ENCODE measurements around the gene ATP13A4.

Gene ATP13A4

DNA sequence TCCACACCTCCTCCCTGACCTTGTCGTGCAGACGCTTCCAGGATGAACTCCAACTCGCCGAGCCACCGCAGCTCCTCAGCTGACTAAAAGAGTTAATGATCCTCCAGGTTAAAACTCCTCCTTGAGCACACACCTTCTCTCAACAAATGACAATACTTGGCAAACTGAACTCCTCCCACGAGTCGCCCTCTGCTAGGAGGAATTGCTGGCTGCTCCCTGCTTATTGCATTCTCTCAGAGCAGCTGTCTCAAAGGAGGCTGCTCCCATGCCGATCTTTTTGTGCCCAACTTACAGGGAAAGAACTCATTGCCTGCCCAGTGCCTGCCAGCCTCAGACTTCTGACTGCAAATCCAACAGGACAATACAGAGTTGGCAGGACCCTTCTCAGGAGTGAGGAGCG is at the start of gene ATP13A4:
Gene ATP13A4 (minus strand): TSS at position 85 of the 400 bp plus-strand sequence. CDS start 96 bp downstream, outside the sequence.
- DNase-seq: no peak

DNA sequence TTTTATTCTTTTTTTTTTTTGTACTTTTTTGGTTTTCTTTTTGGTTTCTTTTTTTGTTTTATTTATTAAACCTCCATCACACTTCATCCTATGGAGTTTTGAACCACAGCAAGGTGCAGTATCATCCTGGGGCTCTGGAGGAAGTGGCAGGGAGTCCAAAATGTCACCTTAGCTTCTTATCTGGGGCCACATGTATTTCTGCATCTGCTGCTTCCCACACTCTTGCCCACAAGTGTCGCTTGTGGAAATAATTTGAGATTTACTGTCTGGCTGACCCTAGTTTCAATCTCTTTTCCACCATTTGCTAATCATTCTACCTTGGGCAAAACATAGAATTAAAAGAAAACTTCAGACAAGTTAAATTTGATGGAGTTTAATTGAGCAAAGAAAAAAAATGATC is 44.7 kb upstream of the ATP13A4 start:
- DNase-seq: no peak

GRCh38 chr3:193598202-193598601 is 43.5 kb upstream of the ATP13A4 start:
- no peak for DNase-seq

- DNase-seq: no peak
These were observed 41.3 kb upstream of the ATP13A4 start for GRCh38 chr3:193595939-193596487.

DNA sequence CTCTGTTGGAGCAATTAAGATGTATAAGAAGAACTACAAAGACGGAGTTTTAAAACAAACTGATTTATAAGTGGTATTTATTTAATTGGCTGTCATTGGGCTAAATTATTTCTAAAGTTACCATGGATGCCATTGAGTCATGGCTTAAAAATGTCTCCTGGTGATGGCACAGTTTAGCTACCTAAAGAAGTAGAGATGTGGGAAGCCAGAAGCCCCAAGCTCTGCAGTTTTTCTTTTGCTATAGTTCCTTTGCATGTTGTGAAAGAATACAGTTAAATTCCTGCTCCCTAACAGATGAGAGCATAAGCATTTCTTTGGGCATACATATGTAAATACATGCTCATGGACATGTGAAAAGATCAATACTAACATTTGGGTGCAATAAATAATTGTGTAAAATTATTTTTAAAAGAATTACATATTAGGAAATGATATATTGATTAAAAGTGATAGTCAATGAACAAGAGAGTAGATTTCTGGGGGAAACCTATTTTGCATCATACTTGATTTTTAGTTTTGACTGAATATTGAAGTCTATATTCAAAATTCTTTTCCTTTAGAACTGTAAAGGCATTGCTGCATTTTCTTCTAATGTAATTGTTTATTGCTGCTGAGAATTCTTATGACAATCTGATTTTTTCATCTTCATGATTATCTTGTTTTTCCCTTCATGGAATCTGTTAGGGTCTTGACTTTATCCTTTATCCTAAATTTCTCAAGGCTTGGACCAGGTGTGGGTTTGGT is 40.4 kb upstream of the ATP13A4 start:
- no peak for DNase-seq

GRCh38 chr3:193593668-193594030 is 39.0 kb upstream of the ATP13A4 start:
- no peak for DNase-seq

GRCh38 chr3:193592841-193593667 is 38.4 kb upstream of the ATP13A4 start, which contains the start of gene OPA1:
TSS of gene OPA1 (plus strand) at chr3:193593208. CDS start at chr3:193593378, 170 bp downstream.
- DNase-seq: peak; percentile 99

GRCh38 chr3:193590088-193590856 is 35.6 kb upstream of the ATP13A4 start:
- DNase-seq: no peak

GRCh38 chr3:193589616-193590015 is 34.9 kb upstream of the ATP13A4 start:
- no peak for DNase-seq

DNA sequence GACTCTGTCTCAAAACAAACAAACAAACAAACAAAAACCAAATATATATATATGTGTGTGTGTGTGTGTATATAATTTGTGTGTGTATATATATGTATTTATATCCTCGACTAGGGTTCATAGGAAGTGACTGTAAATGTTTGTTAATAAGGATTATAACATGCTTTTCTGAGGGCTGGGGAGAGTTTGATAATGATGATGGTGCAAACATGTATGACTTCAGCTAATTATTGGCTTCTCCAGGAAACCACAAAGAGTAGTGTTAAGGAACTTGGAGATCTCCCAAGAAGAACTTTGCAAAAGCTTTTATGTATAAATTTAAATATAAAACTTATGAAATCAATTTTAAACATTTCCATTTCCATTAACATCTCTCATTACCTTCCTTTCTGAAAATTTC is 34.4 kb upstream of the ATP13A4 start:
- DNase-seq: no peak

- no peak for DNase-seq
These were observed 31.8 kb upstream of the ATP13A4 start for GRCh38 chr3:193586526-193586925.

DNA sequence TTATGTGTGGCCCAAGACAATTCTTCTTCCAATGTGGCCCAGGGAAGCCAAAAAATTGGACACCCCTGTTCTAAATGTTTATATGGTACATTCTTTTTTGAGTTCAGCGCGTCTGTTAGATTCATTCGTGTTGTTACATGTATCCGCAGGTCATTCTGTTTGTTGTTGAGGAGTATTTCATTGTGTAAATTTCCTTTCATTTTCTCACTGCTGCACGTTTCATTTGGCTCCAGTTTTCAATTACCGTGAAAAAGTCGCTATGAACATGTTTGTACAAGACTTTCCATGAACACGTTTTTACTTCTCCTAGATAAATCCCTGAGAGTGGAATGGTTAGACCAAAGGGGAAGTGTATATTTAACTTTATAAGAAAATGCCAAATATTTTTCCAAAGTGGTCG is 30.8 kb upstream of the ATP13A4 start:
- no peak for DNase-seq

DNA sequence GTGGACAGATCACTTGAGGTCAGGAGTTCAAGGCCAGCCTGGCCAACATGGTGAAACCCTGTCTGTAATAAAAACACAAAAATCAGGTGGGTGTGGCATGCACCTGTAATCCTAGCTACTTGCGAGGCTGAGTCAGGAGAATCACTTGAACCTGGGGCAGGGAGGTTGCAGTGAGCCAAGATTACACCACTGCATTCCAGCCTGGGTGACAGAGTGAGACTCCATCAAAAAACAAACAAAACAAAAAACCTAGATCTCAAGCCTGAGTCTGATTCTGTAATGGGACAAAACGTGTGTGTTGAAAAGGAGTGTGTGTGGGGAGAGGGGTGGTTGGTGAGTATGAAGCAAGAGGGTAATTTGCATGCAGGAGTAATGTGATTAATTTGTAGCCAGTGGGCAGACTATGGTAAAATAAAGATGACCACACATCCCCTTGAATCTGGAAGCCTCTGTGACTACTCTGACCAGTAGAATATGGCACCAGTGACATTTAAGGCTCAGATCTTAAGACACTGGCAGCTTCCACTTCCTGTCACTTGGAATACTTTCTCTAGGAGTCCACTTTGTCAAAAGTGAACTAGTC is 19.9 kb upstream of the ATP13A4 start:
- DNase-seq: no peak

- no peak for DNase-seq
These were observed 18.9 kb upstream of the ATP13A4 start for GRCh38 chr3:193573403-193574191.

DNA sequence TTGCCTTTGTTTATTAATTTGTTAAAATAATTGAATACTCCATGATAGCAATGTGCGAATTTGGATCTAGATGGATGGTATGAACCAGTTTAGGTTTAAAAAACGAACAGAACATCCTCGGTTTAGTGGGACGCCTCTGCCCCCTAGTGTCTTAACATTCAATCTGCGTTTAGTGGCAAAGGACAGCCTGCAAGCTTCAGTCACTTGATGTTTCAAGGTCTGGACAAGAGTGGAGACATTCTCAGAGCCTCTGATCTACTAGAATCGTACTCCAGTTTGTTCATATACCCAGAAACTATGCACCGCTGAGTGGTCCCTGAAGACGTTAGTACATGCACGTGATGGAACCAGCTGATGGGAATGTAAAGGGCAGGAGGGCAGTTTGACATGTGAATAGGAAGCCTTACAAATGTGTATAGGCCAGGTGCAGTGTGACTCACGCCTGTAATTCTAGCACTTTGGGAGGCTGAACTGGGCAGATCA is 17.8 kb upstream of the ATP13A4 start:
- DNase-seq: peak; percentile 65

DNA sequence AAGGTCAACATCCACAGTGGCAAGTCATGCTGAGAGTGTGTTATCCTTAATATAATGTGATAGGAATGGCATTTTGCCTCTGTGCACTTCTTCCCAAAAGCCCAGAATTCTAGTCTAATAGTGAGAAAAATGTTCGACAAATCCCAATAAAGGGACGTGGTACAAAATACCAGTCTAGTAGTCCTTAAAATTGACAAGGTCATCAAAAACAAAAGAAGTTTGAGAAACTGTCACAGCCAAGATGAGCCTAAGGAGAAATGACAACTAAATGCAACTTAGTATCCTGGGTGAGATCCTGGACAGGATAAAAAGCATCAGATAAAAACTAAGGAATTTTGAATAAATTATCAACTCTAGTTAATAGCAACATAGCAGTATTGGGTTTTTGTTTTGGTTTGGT is 14.4 kb upstream of the ATP13A4 start:
- no peak for DNase-seq

DNA sequence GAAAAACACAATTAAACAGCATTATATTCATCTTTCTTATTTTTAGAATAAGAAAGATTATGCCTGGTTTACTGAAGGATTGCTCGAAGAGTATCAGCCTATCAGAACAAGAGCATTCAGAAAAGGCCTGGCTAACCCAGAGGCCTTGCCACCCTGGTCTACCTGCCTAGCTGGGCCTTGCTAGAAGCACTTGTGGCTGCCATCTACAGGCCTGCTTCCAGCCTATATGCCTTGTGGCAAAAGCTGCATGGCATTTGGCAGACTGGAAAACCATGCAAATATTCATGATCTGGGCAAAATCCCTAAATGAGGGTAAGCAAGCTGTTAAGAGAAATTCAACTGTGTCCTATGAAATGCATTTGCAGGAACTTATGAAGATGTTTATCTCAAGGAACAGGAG is 9.3 kb upstream of the ATP13A4 start:
- no peak for DNase-seq

GRCh38 chr3:193563426-193563825 is 8.7 kb upstream of the ATP13A4 start:
- DNase-seq: no peak

DNA sequence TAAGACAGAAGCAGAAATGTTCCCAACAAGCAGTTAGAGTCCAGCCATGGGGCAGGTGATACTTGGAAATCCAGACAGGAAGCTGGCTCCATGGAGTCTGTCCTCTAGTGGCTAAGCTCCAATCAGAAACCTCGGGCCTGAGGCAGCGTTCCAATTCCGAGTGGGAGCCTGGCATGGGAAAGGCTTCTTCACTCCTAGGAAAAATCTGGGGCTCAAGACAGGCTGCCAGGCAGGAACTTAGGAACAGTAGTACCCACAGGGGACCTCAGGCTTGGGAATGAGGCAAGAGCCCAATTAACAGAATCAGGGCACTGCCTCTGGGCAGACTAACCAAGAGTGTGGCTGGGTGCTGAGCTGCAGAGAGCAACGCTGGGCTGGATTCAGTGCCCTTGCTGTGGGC is 6.2 kb upstream of the ATP13A4 start:
- DNase-seq: no peak

GRCh38 chr3:193560091-193560490 is 5.4 kb upstream of the ATP13A4 start:
- DNase-seq: no peak

- no peak for DNase-seq
These were observed 4.4 kb upstream of the ATP13A4 start for GRCh38 chr3:193559100-193559499.

- no peak for DNase-seq
These were observed 2.1 kb upstream of the ATP13A4 start for GRCh38 chr3:193556841-193557240.
